ENCODE measurements around the gene TECTA. TPM values are rescaled to one million over a fixed set of nuclear protein-coding genes. Genes with fewer than 3 reads are reported as not detected.

Gene TECTA, protein sequence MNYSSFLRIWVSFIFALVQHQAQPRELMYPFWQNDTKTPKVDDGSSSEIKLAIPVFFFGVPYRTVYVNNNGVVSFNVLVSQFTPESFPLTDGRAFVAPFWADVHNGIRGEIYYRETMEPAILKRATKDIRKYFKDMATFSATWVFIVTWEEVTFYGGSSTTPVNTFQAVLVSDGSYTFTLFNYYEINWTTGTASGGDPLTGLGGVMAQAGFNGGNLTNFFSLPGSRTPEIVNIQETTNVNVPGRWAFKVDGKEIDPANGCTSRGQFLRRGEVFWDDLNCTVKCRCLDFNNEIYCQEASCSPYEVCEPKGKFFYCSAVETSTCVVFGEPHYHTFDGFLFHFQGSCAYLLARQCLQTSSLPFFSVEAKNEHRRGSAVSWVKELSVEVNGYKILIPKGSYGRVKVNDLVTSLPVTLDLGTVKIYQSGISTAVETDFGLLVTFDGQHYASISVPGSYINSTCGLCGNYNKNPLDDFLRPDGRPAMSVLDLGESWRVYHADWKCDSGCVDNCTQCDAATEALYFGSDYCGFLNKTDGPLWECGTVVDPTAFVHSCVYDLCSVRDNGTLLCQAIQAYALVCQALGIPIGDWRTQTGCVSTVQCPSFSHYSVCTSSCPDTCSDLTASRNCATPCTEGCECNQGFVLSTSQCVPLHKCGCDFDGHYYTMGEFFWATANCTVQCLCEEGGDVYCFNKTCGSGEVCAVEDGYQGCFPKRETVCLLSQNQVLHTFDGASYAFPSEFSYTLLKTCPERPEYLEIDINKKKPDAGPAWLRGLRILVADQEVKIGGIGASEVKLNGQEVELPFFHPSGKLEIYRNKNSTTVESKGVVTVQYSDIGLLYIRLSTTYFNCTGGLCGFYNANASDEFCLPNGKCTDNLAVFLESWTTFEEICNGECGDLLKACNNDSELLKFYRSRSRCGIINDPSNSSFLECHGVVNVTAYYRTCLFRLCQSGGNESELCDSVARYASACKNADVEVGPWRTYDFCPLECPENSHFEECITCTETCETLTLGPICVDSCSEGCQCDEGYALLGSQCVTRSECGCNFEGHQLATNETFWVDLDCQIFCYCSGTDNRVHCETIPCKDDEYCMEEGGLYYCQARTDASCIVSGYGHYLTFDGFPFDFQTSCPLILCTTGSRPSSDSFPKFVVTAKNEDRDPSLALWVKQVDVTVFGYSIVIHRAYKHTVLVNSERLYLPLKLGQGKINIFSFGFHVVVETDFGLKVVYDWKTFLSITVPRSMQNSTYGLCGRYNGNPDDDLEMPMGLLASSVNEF (N-terminal part only)
- 0.59 TPM for total RNA-seq
- long read RNA-seq, partial matches to known transcripts = 0 of 1 reads
- long read RNA-seq, other reads (novel, unspliced or antisense) = 1 of 1 reads

DNA sequence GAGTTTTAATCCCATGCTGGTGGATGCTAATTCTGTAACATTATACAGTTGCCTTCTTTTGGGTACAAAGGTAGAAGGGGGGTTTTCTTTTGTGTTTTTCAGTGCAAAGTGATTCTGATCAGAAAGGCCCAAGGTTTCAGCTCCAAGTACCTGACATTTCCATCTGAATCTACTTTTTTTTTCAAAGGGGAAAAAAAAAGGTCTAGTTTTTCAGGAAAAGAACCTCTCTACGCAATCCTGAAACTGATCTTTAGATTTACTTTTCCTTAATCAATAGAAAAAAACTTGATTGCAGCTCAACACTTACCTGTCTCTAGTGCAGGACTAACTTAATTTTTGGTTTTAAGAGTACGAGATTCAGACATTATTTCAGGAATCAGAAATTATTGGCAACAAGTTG, at the start of gene TECTA:
TSS of gene TECTA (plus strand) at position 301 of the 400 bp plus-strand sequence. CDS start 1,423 bp downstream, outside the sequence.
- ATAC-seq (no peak), DNase-seq (no peak)
- intact Hi-C loops (cut with DNase I) = no loop called here
- no peak within 1 kb of the TSS for H3K27ac ChIP-seq
- no peaks in the 10 kb centered on the region for H3K27me3 ChIP-seq (ENCODE audit: low read depth)
- no peaks in the 10 kb centered on the region for H3K36me3 ChIP-seq
- no peak within 1 kb of the TSS for H3K4me3 ChIP-seq
- TF ChIP-seq, protein P1, sequence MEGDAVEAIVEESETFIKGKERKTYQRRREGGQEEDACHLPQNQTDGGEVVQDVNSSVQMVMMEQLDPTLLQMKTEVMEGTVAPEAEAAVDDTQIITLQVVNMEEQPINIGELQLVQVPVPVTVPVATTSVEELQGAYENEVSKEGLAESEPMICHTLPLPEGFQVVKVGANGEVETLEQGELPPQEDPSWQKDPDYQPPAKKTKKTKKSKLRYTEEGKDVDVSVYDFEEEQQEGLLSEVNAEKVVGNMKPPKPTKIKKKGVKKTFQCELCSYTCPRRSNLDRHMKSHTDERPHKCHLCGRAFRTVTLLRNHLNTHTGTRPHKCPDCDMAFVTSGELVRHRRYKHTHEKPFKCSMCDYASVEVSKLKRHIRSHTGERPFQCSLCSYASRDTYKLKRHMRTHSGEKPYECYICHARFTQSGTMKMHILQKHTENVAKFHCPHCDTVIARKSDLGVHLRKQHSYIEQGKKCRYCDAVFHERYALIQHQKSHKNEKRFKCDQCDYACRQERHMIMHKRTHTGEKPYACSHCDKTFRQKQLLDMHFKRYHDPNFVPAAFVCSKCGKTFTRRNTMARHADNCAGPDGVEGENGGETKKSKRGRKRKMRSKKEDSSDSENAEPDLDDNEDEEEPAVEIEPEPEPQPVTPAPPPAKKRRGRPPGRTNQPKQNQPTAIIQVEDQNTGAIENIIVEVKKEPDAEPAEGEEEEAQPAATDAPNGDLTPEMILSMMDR (IDR thresholded peaks at IDR 0.05) = no peak
- H3K4me1 ChIP-seq = peaks cover 13% of the 10 kb centered on the region
- H3K9me3 ChIP-seq = no peaks in the 10 kb centered on the region

DNA sequence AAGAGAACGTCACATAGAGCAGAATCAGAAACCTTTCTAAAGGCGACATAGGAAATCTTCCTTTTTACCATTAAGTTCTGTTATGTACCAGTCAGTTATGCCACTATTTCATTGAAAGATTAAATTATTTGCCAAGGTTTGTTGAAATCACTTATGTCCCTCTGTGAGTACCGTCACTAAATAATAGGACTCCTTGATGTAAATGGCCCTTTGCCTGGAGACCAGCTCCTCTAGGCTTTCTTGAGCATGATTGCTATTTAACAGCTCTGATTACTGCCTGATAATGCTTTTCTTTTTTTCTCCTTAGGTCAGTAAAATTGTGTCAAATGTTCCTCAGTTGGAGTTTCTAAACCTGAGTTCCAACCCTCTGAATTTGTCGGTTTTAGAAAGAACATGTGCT, 47.8 kb upstream of the TECTA start:
- no peak overlapping the region for H3K4me3 ChIP-seq
- no peaks in the 10 kb centered on the region for H3K4me1 ChIP-seq
- no peaks in the 10 kb centered on the region for H3K9me3 ChIP-seq
- TF ChIP-seq, protein P1 (IDR thresholded peaks at IDR 0.05) = no peak
- H3K36me3 ChIP-seq = peaks cover 65% of the 10 kb centered on the region
- H3K27me3 ChIP-seq (ENCODE audit: low read depth) = no peaks in the 10 kb centered on the region
- no peak for DNase-seq
- intact Hi-C loops (cut with DNase I) = no loop called here
- ATAC-seq = peak in 1 of 2 donors; percentile 63
- H3K27ac ChIP-seq = no peak overlapping the region

DNA sequence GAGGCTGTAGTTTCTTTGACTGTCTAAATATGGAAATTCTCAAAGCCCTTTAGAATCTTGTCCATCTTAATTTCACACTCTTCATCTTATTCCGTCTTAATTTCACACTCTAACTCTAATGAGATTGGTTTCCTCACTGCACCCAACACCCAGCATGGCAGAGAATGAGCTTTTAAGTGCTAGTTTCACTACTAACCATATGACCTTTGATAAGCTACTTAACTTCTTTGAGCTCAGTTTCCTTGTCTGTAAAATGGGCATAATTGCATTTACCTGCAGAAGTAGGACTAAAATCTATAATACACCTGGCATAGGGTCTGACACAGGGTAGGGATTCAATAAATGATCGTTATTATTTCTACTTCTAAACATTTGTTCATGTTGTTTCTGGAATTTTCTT, 46.8 kb upstream of the TECTA start:
- Histone ChIP-seq H3K4me1 (no peaks in the 10 kb centered on the region), H3K9me3 (no peaks in the 10 kb centered on the region), H3K27ac (no peak overlapping the region), H3K4me3 (no peak overlapping the region), H3K27me3 (ENCODE audit: low read depth) (no peaks in the 10 kb centered on the region), H3K36me3 (peaks cover 64% of the 10 kb centered on the region)
- DNase-seq (no peak), ATAC-seq (no peak)
- intact Hi-C loops (cut with DNase I) = no loop called here
- TF ChIP-seq, protein P1 (IDR thresholded peaks at IDR 0.05) = no peak

- TF ChIP-seq, protein P1 (IDR thresholded peaks at IDR 0.05) = no peak
- Histone ChIP-seq H3K27ac (no peak overlapping the region), H3K4me1 (no peaks in the 10 kb centered on the region), H3K9me3 (no peaks in the 10 kb centered on the region), H3K27me3 (ENCODE audit: low read depth) (no peaks in the 10 kb centered on the region), H3K4me3 (no peak overlapping the region), H3K36me3 (peaks cover 71% of the 10 kb centered on the region)
- no peak for ATAC-seq
- DNase-seq = no peak
- intact Hi-C loops (cut with DNase I) = no loop called here
Measured at GRCh38 chr11:121055076-121055475, 46.0 kb upstream of the TECTA start.

- TF ChIP-seq, protein P1 (IDR thresholded peaks at IDR 0.05) = no peak
- H3K4me1 ChIP-seq = no peaks in the 10 kb centered on the region
- DNase-seq = no peak
- no peaks in the 10 kb centered on the region for H3K27me3 ChIP-seq (ENCODE audit: low read depth)
- intact Hi-C loops (cut with DNase I) = no loop called here
- no peak overlapping the region for H3K27ac ChIP-seq
- H3K36me3 ChIP-seq = peaks cover 87% of the 10 kb centered on the region
- ATAC-seq = no peak
- H3K9me3 ChIP-seq = no peaks in the 10 kb centered on the region
- no peak overlapping the region for H3K4me3 ChIP-seq
Measured at GRCh38 chr11:121057922-121058321, 43.1 kb upstream of the TECTA start.
